ENCODE results near the gene TMEM129. TPM values are rescaled to one million over a fixed set of nuclear protein-coding genes. Genes with fewer than 3 reads are reported as not detected.

TMEM129 gene
- total and polyA plus RNA-seq, 10 of the 15 experiments (the other 5 are each of a cell fraction or from before 2014, with no cell fraction given), result 0.19 to 24.9 (median 13.2) TPM

GRCh38 chr4:1726146-1726934, 5.2 kb upstream of the TMEM129 start (continued):
- TF ChIP-seq CTCF (IDR thresholded peaks at IDR 0.05 in 2 of 3, conservative IDR thresholded peaks at IDR 0.05 in 1 of 3; ENCODE audit: control insufficient read depth in 2 of 3, extremely low read depth in 1 of 3, insufficient read depth in 1 of 3, low read depth in 3 of 3, low read length in 3 of 3) (peak; percentile 89 to 100 (median 98)), EGR1 (IDR thresholded peaks at IDR 0.05; ENCODE audit: borderline replicate concordance in 1 of 2, low read depth in 2 of 2, low read length in 2 of 2) (no peak), SP1 (IDR thresholded peaks at IDR 0.05; ENCODE audit: low read depth, low read length) (peak; percentile 16), STAT1 (conservative IDR thresholded peaks at IDR 0.05) (no peak), YBX1 (IDR thresholded peaks at IDR 0.05) (no peak), CHD2 (IDR thresholded peaks at IDR 0.05; ENCODE audit: borderline replicate concordance, low read depth, low read length) (no peak)

- ATAC-seq, result no peak
- SMC1A ChIA-PET (ENCODE audit: uncharacterized antibody, unreplicated experiment), result interaction anchor here (1.3 to 11.0 kb wide), 3 partner anchors 13 to 32 kb away, joined by 4 to 132 read pairs (median 33); partner anchors contain the start of gene SLBP
- CTCF ChIA-PET, result interaction anchor here (0.8 to 15.5 kb wide), 4 partner anchors 26 to 176 kb away, joined by 4 to 317 read pairs (median 7); no protein-coding TSS in a partner anchor
- no peak overlapping the region for H3K4me3 ChIP-seq
- in situ Hi-C loops (cut with MboI) (loop anchor here (5.0 kb wide), 1 partner anchor 33 kb away; no protein-coding TSS in a partner anchor), intact Hi-C loops (cut with micrococcal nuclease; ENCODE audit: unreplicated experiment) (no loop called here)
- H3K36me3 ChIP-seq (ENCODE audit: control insufficient read depth in 2 of 2, insufficient read depth in 2 of 2, low read length in 1 of 2), result peaks cover 20 to 40% of the 10 kb centered on the region in 2 experiments; a peak in 3 of 4 replicates
- no peaks in the 10 kb centered on the region for H3K27me3 ChIP-seq (replicated peaks in 1 of 2; ENCODE audit: control insufficient read depth in 2 of 2, insufficient read depth in 2 of 2, low read length in 1 of 2)
- H4K20me1 ChIP-seq (ENCODE audit: control insufficient read depth, insufficient read depth), result no peaks in the 10 kb centered on the region
- H3K79me2 ChIP-seq (ENCODE audit: control insufficient read depth, insufficient read depth, low read length), result peaks cover 61% of the 10 kb centered on the region
- no peak overlapping the region for H3K9ac ChIP-seq (ENCODE audit: control insufficient read depth, insufficient read depth, low read length)
- BruUV-seq (replicated peaks), result no TSS peak
- no peak overlapping the region for H3K4me2 ChIP-seq (ENCODE audit: control insufficient read depth, insufficient read depth)
- RAD21 ChIA-PET (ENCODE audit: unreplicated experiment), result interaction anchor here (1.5 to 4.9 kb wide), 2 partner anchors 11 to 32 kb away, joined by 5 to 77 read pairs; no protein-coding TSS in a partner anchor
- FAIRE-seq, result no peak
- no peak for DNase-seq (ENCODE audit: low read depth, low spot score)
- POLR2A ChIA-PET, result interaction anchor here (3.1 kb wide), 1 partner anchor 32 kb away, joined by 10 read pairs; no protein-coding TSS in a partner anchor
- 84% methylated on average over 10 of the region's 10 CpGs for WGBS (ENCODE audit: insufficient coverage, insufficient replicate concordance, low lambda C conversion rate, missing lambda C conversion rate)
- no peak overlapping the region for H3K27ac ChIP-seq (ENCODE audit: control insufficient read depth, insufficient read depth)
- H2AFZ ChIP-seq (ENCODE audit: control insufficient read depth, low read depth, low read length), result no peak overlapping the region
- H3K9me3 ChIP-seq (replicated peaks; ENCODE audit: control insufficient read depth, insufficient read depth, low read length), result no peaks in the 10 kb centered on the region
- peaks cover 18% of the 10 kb centered on the region for H3K4me1 ChIP-seq (ENCODE audit: control insufficient read depth, insufficient read depth, low read length)
- TF ChIP-seq POLR2AphosphoS2 (IDR thresholded peaks at IDR 0.05; ENCODE audit: low read depth, low read length) (no peak), CUX1 (IDR thresholded peaks at IDR 0.05; ENCODE audit: insufficient replicate concordance, low read depth, low read length) (no peak), POU2F2 (IDR thresholded peaks at IDR 0.05; ENCODE audit: borderline replicate concordance, low read depth, low read length) (no peak), CBFB (IDR thresholded peaks at IDR 0.05; ENCODE audit: low read depth) (no peak), NFXL1 (IDR thresholded peaks at IDR 0.05; ENCODE audit: borderline replicate concordance) (no peak), KLF5 (IDR thresholded peaks at IDR 0.05; ENCODE audit: partially characterized antibody) (no peak), MAX (IDR thresholded peaks at IDR 0.05; ENCODE audit: low read depth, low read length) (no peak)
Observed at GRCh38 chr4:1725521-1725920, 4.4 kb upstream of the TMEM129 start.

All from GM12878 (cell line).